ENCODE data around the gene MARK3.
A peak's percentile ranks its signal among the peaks of the same experiment; 100 is the strongest.
"Not testable (repeated sequence)": the region's sequence is repeated elsewhere in the genome, so short reads cannot be mapped to it uniquely, and the experiment has no call there.

Gene MARK3

GRCh38 chr14:103522649-103523574 is 137.7 kb downstream of the MARK3 start, which contains the start of gene CKB:
Gene CKB, minus strand, starts transcription at chr14:103522830. Its CDS starts 337 bp downstream, at chr14:103522493.
- H3K27me3 ChIP-seq (ENCODE audit: control insufficient read depth, insufficient read depth, low read length): no peaks in the 10 kb centered on the region
- H3K27ac ChIP-seq: peak within 1 kb of the TSS; percentile 95
- peak within 1 kb of the TSS; percentile 81 for H2AFZ ChIP-seq
- peaks cover 25% of the 10 kb centered on the region for H3K4me1 ChIP-seq
- H3K36me3 ChIP-seq (ENCODE audit: control insufficient read depth, insufficient read depth, low read length): no peaks in the 10 kb centered on the region
- H3K9ac ChIP-seq: no peak within 1 kb of the TSS
- no peak for TF ChIP-seq CTCF (IDR thresholded peaks at IDR 0.05)
- H3K4me2 ChIP-seq (ENCODE audit: low read length): peak within 1 kb of the TSS; percentile 84
- peak within 1 kb of the TSS; percentile 74 for H3K4me3 ChIP-seq (ENCODE audit: low read depth, low read length)
- H3K79me2 ChIP-seq: no peaks in the 10 kb centered on the region
- no peaks in the 10 kb centered on the region for H3K9me3 ChIP-seq (ENCODE audit: control insufficient read depth, low read length)

- Histone ChIP-seq H3K79me2 (peaks cover 6% of the 10 kb centered on the region), H3K27ac (no peak overlapping the region), H3K4me3 (ENCODE audit: low read depth, low read length) (no peak overlapping the region), H3K36me3 (ENCODE audit: control insufficient read depth, insufficient read depth, low read length) (no peaks in the 10 kb centered on the region), H3K9ac (no peak overlapping the region), H3K4me2 (ENCODE audit: low read length) (no peak overlapping the region), H3K4me1 (peaks cover 22% of the 10 kb centered on the region), H2AFZ (no peak overlapping the region), H3K9me3 (ENCODE audit: control insufficient read depth, low read length) (no peaks in the 10 kb centered on the region), H3K27me3 (ENCODE audit: control insufficient read depth, insufficient read depth, low read length) (no peaks in the 10 kb centered on the region)
- no peak for TF ChIP-seq CTCF (IDR thresholded peaks at IDR 0.05)
These were observed 138.3 kb downstream of the MARK3 start for GRCh38 chr14:103523575-103523954.

GRCh38 chr14:103524002-103524935 is 139.1 kb downstream of the MARK3 start:
- Histone ChIP-seq H2AFZ (no peak overlapping the region), H3K27ac (no peak overlapping the region), H3K36me3 (ENCODE audit: control insufficient read depth, insufficient read depth, low read length) (no peaks in the 10 kb centered on the region), H3K9ac (no peak overlapping the region), H3K27me3 (ENCODE audit: control insufficient read depth, insufficient read depth, low read length) (no peaks in the 10 kb centered on the region), H3K79me2 (peaks cover 7% of the 10 kb centered on the region), H3K9me3 (ENCODE audit: control insufficient read depth, low read length) (no peaks in the 10 kb centered on the region), H3K4me1 (peaks cover 15% of the 10 kb centered on the region), H3K4me2 (ENCODE audit: low read length) (no peak overlapping the region), H3K4me3 (ENCODE audit: low read depth, low read length) (no peak overlapping the region)
- TF ChIP-seq CTCF (IDR thresholded peaks at IDR 0.05): no peak

GRCh38 chr14:103525430-103526246 is 140.4 kb downstream of the MARK3 start:
- not testable (repeated sequence) for H3K36me3 ChIP-seq (ENCODE audit: control insufficient read depth, insufficient read depth, low read length); H3K4me2 ChIP-seq (ENCODE audit: low read length); H3K27ac ChIP-seq; H3K9ac ChIP-seq; H3K79me2 ChIP-seq; H3K4me3 ChIP-seq (ENCODE audit: low read depth, low read length); H3K4me1 ChIP-seq; H2AFZ ChIP-seq; H3K9me3 ChIP-seq (ENCODE audit: control insufficient read depth, low read length); H3K27me3 ChIP-seq (ENCODE audit: control insufficient read depth, insufficient read depth, low read length)

All from parathyroid adenoma (tissue), 2 donors.